GM18867 (cell line): ENCODE data around the gene AOC1.
A peak's percentile ranks its signal among the peaks of the same experiment; 100 is the strongest.

ENCODE experiments used
- ATAC-seq: cut with Tn5 transposase; IDR thresholded peaks from one replicate; pipeline ENCODE4 v1.9.1; 2021; ENCODE audit warnings: mild to moderate bottlenecking, moderate library complexity; ENCODE audit not compliant: unreplicated experiment

The AOC1 gene

DNA sequence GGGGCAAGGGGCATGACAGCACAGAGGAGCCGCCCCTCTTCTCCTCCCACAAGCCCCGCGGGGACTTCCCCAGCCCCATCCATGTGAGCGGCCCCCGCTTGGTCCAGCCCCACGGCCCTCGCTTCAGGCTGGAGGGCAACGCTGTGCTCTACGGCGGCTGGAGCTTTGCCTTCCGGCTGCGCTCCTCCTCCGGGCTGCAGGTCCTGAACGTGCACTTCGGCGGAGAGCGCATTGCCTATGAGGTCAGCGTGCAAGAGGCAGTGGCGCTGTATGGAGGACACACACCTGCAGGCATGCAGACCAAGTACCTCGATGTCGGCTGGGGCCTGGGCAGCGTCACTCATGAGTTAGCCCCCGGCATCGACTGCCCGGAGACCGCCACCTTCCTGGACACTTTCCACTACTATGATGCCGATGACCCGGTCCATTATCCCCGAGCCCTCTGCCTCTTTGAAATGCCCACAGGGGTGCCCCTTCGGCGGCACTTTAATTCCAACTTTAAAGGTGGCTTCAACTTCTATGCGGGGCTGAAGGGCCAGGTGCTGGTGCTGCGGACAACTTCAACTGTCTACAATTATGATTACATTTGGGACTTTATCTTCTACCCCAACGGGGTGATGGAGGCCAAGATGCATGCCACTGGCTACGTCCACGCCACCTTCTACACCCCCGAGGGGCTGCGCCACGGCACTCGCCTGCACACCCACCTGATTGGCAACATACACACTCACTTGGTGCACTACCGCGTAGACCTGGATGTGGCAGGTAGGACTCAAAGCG, 5.1 kb downstream of the AOC1 start:
- no peak for ATAC-seq

DNA sequence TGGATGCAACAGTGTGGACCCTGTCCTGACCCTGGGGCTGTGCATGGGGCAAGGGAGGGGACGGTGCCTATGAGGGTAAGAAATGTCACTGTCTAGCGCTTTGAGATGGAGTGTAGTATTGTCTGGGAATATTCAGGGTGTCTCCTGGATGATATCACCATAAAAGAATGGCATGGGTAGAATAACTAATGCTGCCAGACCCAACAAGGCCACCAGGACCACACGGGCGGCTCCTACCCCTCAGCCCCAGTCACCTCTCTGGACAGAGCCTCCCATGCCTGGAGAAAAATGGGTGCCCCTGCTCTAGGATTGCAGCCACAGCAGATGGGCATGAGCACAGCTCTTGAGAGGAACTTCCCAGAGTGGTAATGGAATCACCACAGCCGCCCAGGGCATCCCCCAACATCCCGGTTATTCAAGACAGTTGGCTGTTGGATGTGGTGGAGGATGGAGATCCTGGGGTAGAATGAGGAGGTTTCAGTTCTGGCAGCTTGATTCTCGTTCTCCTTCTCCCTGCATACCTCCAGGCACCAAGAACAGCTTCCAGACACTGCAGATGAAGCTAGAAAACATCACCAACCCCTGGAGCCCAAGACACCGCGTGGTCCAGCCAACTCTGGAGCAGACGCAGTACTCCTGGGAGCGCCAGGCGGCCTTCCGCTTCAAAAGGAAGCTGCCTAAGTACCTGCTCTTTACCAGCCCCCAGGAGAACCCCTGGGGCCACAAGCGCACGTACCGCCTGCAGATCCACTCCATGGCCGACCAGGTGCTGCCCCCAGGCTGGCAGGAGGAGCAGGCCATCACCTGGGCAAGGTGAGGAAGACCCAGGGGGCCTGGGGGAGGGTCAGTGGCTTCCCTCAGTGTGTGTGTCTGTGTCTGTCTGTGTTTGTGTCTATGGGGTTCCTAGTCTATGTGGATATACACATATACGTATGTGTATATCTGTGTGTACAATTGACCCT, 6.2 kb downstream of the AOC1 start:
- no peak for ATAC-seq

DNA sequence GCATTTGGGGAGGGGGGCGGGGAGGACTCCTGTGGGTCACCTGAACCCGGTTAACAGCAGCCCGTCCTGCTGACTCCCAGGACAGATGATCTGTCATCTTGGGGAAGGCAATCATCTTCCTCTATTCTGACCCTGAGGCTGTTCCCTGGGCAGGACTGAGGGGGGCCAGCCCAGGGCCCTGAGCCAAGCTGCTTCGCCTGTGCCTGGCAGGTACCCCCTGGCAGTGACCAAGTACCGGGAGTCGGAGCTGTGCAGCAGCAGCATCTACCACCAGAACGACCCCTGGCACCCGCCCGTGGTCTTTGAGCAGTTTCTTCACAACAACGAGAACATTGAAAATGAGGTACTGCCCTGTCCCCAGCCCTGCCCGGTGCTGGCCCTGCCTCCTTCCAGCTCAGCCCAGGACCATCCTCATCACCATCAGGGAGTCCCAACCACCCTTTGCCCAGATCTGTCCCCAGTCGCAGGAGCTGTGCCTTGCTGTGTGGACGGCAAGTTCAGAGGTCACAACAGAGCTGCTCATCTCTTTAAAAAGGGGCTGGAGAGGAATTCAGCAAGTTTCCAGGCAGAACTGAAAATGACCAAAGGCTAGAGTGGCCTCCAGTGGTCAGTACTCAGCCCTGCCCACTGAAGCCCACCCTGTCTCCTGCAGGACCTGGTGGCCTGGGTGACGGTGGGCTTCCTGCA, 8.1 kb downstream of the AOC1 start:
- no peak for ATAC-seq

DNA sequence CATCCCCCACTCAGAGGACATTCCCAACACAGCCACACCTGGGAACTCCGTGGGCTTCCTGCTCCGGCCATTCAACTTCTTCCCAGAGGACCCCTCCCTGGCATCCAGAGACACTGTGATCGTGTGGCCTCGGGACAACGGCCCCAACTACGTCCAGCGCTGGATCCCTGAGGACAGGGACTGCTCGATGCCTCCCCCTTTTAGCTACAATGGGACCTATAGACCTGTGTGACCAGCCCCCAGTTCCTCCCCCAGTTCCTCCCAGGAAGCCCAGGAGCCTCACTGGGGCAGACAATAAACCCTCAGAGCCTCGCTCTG, 8.6 kb downstream of the AOC1 start:
- no peak for ATAC-seq

DNA sequence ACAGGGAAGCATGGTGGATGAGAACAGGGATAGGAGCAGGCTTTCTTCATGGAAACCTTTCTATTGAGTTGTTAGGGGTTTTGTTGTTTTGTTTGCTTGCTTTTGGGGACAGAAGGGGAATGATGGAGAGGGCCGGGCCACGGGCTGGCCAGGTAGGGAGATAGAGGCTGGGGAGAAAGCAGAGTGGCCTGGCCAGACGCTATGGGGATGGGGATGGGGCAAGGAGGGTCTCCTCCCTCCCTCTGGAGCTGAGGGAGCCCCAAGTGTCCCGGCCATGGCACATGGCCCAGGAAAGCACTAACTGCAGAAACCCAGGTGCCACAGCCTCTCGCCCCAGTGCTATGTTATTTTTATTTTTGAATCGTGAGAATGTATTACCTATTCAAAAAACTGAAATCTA, 10.0 kb downstream of the AOC1 start:
- ATAC-seq, result no peak

DNA sequence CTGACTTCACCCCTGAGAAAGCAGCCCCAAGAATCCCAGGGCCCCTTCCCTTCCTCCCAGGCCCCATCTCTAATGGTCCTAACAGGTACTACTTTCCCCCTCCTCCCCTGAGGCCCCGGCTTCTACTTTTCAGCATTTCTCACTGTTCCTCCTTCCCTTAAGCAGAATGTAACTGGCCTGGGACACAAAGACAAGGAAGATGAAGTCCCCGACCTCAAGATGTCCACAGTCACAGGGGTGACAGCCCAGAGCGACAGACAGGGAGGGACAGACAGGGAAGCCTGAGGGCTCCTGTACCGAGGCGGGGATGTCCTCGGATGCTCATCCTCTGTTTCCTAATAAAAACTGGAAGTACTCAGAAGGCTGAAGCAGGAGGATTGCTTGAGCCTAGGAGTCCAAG, 11.6 kb downstream of the AOC1 start:
- ATAC-seq, result no peak

DNA sequence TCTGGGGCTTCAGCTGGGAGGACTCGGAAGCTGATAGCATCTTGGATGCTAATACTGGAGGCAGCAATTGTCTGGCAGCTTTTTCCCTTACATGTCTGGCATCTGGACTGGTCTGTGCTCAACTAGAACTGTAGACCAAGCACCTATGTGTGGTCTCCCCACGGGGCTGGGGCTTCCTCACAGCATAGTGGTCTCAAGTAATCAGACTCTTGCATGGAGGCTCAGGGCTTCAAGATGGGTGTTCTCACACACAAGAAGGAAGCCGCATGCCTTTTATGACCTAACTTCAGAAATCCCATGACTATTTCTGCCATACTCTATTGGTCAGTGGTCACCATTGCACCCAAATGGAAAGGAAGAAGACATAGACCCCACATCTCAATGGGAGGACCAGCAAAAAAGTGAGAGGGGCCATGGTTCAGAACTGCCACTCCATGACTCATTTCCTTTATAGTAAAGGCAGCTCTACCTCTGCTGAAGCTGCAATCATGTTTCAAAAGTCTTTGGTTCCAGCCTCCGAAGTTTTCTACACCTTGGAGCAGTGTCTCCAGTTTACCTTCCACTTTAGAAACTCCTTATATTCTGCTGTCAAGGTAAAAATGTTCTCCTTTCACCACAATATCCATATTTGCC, 14.7 kb downstream of the AOC1 start:
- no peak for ATAC-seq

DNA sequence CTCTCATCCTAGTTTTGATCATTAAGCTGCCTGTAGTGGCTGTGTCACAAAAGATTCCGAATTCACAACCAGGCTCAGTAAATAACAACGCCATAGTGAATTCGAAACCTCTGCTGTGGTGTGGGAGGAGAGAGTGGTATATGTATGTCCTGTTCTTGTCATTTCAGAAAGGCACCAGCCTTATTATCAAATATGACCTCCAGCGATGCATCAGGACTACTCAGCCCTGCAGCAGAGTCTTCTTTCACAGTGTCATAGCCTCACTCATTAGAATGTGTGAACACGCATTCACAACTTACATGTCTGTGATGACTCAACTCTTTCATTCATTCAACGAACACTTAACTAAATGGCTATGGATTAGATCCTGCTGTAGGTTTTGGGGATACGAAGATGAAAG, 15.3 kb downstream of the AOC1 start:
- peak; percentile 61 for ATAC-seq

DNA sequence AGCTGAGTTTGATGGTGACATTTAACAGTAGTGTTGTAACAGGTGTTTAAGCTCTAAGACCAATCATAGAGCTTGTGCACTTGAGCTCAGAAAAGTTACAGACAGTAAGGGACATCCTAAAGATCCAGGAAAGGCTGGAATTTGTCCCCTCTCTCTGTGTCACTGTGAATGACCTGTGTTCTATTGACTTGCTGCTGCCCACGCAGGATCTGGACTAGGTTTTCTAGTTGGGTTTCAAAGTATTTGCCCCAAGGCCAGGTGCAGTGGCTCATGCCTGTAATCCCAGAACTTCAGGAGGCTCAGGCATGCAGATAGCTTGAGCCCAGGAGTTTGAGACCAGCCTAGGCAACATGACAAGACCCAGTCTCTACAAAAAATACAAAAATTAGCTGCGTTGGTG, 17.1 kb downstream of the AOC1 start:
- ATAC-seq, result no peak

DNA sequence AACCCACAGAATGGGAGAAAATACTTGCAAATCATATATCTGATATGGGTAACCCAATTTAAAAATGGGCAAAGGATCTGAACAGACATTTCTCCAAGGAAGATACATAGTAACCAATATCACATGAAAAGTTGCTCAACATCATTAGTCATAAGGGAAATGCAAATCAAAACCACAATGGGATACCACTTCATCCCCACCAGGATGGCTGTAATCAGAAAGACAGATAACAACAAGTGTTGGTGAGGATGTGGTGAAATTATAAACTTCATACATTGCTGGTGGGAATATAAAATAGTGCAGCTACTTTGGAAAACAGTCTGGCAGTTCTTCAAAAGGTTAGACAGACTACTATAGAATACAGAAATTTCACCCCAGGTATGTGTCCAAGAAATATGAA, 19.3 kb downstream of the AOC1 start:
- no peak for ATAC-seq

DNA sequence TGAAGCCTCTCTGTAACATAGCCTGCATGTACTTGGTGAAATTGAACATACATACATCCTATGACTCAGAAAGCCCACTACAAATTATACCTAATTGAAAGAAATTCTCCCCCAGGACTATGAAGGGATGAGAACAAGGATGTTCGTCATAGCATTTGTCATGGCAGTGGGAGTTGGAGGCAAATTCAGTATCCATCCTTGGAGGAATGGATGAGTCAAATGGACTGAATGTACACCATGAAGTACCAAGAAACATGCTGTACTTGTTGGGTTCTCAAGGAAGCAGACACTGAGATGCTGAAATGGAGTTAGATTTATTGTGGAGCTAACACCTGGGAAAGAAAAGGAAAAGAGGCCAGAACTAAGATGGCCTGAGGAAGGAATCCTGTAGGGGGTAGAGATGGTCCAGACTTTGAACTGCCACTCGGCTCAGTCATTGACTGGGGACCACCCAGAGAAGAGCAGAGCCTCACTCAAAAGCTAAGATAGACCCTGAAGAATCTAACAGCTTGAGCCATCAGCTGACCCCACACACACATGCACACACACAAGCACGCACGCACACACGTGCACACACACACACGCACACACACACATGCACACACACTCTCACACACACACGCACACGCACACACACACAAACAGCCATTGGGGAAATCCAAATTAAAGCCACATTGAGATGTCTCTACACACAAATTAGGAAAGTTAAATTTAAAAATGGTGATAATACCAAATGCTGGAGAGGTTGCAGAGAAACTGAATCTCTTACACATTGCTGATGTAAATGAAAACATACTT, 22.3 kb downstream of the AOC1 start:
- ATAC-seq, result no peak

DNA sequence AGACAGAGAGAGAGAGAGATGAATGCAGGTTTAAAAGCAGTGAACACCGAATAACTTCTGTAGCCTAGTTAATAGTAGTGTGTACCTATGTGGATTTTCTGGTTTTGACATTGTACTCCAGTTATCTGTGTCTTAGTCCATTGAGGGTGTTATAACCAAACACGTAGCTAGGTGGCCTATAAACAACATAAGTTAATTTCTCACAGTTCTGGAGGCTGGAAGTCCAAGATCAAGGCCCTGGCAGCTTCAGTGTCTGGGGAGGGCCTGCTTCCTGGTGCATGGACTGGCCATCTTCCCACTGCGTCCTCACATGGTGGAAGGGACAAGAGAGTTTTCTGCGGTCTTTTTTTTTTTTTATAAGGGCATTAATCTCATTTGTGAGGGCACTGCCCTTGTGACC, 23.5 kb downstream of the AOC1 start:
- ATAC-seq, result no peak

DNA sequence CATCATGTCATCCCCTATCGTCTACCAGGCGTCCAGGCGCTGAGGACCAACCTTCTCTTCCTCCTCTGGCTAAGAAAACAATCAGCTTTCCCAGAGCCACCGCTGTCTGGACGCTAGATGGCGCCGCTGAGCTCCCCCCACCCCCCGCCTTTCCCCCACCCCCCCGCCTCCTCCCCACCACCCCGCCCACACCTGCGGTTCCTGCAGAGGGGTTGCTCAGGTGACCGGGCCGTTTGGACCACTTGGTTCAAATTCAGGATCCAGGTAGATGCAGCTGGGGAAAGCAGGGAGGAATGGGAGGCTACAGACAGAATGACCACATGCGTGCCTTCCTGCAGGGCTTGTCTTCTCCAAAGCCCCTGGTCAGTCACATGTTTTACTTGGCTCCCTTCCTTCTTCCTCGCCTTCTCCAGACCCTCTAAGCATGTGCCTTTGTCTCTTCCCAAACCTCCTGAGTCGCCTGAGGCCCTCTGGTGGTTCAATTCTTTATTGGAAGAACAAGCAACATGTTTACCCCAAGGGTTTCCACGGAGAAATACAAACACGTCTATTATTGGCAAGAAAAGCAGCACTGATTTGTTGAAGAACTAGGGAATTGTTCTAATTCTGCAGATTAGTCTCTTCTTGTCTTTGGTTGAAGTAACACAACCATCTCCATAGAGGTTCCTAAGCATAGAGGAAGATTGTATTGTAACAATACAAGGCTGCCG, 24.7 kb downstream of the AOC1 start:
- ATAC-seq, result no peak

DNA sequence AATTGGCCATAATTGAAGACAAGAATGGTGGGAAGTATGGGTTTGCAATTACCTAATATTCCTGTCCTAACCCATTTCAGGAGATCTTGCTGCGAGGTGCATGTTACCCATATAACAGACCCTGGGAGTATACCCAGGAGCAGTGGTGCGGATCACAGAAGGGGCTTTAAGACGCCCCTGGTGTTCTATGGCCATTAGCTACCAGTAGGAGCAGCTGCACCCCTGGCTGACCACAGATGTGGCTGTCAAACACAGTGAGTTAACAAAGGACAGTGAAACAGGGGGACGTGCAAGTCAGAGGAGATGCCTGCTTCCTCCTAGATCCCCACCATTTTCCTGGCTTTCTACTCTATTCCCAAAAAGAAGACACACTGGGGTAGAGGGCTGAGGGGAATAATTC, 25.2 kb downstream of the AOC1 start:
- ATAC-seq, result no peak

DNA sequence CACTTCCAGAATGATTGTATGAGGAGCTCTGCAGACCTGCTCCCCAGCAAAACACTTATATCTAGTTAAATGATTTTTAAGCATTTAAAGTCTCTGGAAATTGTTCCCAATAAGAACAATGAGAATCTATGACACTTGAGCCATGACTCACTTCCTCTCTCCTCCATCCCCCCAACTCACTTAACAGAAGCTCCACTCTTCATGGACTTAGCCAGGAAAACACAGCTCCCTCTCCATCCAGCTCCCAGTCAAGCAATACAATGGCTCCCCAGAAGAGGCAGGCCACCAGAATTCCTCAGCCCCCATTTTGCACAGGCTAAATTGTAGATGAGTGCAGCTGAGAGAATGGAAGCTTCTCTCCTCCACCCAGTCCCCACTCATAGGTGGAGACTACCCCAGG, 27.0 kb downstream of the AOC1 start:
- no peak for ATAC-seq

DNA sequence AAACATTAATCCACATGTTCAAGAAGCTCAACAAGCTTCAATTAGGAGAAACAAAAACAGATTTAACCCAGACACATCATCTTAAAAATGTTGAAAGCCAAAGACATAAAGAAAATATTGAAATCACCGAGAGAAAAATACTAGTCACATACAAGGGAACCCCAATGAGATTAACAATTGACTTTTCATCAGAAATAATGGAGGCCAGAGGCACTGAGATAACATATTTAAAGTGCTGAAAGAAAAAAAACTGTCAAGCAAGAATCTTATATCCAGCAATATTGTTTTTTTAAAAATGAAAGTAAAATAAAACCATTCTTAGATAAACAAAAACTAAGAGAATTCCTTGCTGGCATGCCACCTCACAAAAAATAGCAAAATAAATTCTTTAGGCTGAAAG, 28.9 kb downstream of the AOC1 start:
- no peak for ATAC-seq

DNA sequence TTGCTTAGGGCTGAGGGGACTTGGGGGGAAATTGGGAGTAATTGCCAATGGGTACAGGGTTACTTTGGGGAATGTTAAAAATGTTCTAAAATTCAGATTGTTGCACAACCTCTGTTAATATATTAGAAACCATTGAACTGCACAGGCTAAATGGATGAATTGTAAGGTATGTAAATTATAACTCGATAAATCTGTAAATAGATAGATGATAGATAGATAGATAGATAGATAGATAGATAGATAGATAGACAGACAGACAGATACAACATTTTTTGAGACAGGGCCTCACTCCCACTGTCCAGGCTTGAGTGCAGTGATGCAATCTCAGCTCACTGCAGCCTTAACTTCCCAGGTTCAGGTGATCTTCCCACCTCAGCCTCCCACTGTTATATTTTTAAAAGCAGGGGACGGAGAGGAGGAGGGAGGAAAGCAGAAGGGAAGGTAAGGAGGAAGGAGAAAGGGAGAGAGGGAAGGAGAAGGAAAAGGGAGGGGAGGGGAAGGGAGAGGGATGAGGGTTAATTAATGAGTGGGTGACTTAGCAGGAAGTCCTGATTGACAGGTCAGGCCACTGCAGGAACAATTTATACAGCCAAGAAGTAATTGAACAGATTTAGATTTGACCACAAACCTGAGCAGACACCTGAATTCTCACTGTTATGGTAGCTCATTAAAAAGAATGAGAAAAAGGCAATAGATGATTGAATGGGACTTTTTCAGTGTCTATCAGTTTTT, 38.7 kb downstream of the AOC1 start:
- ATAC-seq, result no peak

DNA sequence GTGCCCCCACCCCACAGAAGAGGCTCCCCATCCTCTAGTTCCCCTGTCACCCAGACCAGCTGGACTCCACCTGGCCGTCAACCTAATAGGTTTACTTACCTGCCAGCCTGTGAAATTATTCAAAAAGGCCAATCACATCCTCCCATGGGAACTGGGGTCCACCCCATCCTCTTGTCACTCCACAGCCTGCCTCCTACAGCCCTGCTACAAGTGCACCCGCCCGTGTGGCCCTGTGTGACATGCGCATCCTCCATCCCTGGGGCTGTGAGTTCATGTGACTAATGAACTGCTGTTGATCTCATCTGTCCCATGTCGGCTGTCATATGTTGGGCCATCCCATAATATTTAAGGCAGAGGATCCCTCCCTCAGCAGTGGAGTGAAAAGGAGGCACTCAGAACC, 39.4 kb downstream of the AOC1 start:
- no peak for ATAC-seq

DNA sequence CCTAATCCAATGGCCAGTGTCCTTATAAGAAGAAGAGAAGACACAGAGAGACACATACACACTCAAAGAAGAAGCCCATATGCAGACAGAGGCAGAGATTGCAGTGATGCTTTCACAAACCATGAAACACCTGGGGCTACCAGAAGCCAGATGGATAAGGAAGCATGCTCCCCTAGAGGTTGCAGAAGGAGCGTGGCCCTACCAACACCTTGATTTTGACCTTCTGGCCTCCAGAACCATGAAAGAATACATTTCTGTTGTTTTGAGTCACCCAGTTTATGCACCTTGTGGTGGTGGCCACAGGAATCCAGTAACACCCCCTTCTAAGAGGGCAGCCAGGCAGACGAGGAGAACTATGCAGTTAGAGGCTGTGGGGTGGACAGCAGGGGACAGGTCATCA, 43.5 kb downstream of the AOC1 start:
- no peak for ATAC-seq
